Transverse colon (tissue), 4 donors: ENCODE results near the gene FAM114A2. TPM values are rescaled to one million over a fixed set of nuclear protein-coding genes. Genes with fewer than 3 reads are reported as not detected.

Experiments
- DNase-seq: peaks from one replicate; pipeline ENCODE4 v3.0.0-alpha.2; 2019
- H3K27ac ChIP-seq, 4 donors: fragments of 200-600 bp; sonication (generic); 2 replicates each; pipeline ENCODE4 v1.5.1; 2016 to 2018; ENCODE audit warnings: inconsistent platforms in 4 of 4
- H3K27me3 ChIP-seq: fragments of 200-600 bp; sonication (generic); 2 replicates; pipeline ENCODE4 v1.5.1; 2017; ENCODE audit warnings: inconsistent platforms
- H3K36me3 ChIP-seq, 4 donors: fragments of 200-600 bp; sonication (generic); 2 replicates each; pipeline ENCODE4 v1.5.1; 2017 to 2019; ENCODE audit warnings: inconsistent platforms in 4 of 4
- H3K4me1 ChIP-seq, 4 donors: fragments of 200-600 bp; sonication (generic); 2 replicates each; pipeline ENCODE4 v1.5.1; 2017 to 2020; ENCODE audit warnings: inconsistent platforms in 4 of 4
- H3K4me3 ChIP-seq, 4 donors: fragments of 200-600 bp; sonication (generic); 1 replicate in 1 of 4; 2 replicates in 3 of 4; pipeline versions ENCODE4 v1.5.1 to v1.6.1; 2017 to 2019; ENCODE audit warnings: inconsistent platforms in 4 of 4
- H3K9me3 ChIP-seq, 2 donors: fragments of 200-600 bp; sonication (generic); 2 replicates each; pipeline ENCODE4 v1.5.1; 2017 to 2019; ENCODE audit warnings: inconsistent platforms in 2 of 2
- EP300 ChIP-seq: sonication (generic); formaldehyde crosslinking; IDR thresholded peaks from one replicate; pipeline ENCODE4 v1.6.1; 2017; ENCODE audit warnings: antibody characterized with exemption, low read depth
- POLR2A ChIP-seq: fragments of 450-650 bp; IDR thresholded peaks from one replicate; pipeline ENCODE4 v1.6.1; 2016; ENCODE audit warnings: antibody characterized with exemption, mild to moderate bottlenecking, moderate library complexity
- POLR2AphosphoS5 ChIP-seq, 3 donors: sonication (generic); formaldehyde crosslinking; IDR thresholded peaks; one replicate each; pipeline ENCODE4 v1.6.1; 2016; ENCODE audit warnings: antibody characterized with exemption in 3 of 3
- WGBS, 2 donors: methylation state at CpG; one replicate each; pipeline ENCODE4 v1.1.5; 2018; ENCODE audit warnings: low coverage in 1 of 2; 5-methylcytosine and 5-hydroxymethylcytosine counted together
- in situ Hi-C, 4 donors: fragments of 200-750 bp; cut with MboI; loops; one replicate each; pipeline versions ENCODE4 v1.15.0 to v1.15.1; 2017; ENCODE audit warnings: low sequenced_read_pairs in 3 of 4, low pct_ligation_motif_present in 1 of 4, low pct_unique_long_range_greater_than_20kb in 1 of 4
- intact Hi-C: fragments of 100-400 bp; cut with DNase I; formaldehyde crosslinking; loops from one replicate; pipeline ENCODE4 v1.15.1; 2023; ENCODE audit warnings: low total_unique reads
- total RNA-seq, 4 donors: library from RNA; depleted of rRNA; stranded (reverse); fragments of >200 nt; gene quantifications; one replicate each; pipeline ENCODE4 v1.1.0, GENCODE V29; 2016
- TF ChIP-seq, protein P1 (sequence below), 5 experiments: fragments of 200-600 bp in 3 of 5; fragments of 450-650 bp in 2 of 5; sonication (generic) in 3 of 5; IDR thresholded peaks; 1 replicate in 2 of 5; 2 replicates in 3 of 5; pipeline ENCODE4 v1.5.1; 2016 to 2017; ENCODE audit warnings: antibody characterized with exemption in 5 of 5, inconsistent platforms in 3 of 5, mild to moderate bottlenecking in 2 of 5, moderate library complexity in 1 of 5

The FAM114A2 gene
- total RNA-seq, 4 donors from 2014 or later = 4.5 to 18.0 (median 10.6) TPM

DNA sequence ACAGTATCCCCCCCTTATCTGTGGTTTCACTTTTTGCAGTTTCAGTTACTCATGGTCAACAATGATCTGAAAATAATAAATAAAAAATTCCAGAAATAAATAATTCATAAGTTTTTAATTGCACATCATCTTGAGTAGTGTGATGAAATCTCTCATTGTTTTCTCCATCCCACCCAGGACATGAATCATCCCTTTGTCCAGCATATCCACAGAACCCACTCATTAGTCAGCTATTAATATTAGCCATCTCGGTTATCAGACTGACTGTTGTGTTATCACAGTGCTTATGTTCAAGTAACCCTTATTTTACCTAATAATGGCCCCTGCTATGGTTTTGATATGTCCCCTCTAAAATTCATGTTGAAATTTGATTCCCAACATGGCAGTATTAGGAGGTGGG is 40.7 kb downstream of the FAM114A2 start:
- Histone ChIP-seq H3K4me3 (no peak overlapping the region), H3K27me3 (no peaks in the 10 kb centered on the region), H3K9me3 (no peaks in the 10 kb centered on the region), H3K36me3 (peaks cover 0 to 11% (median 2%) of the 10 kb centered on the region in 4 donors), H3K27ac (no peak overlapping the region), H3K4me1 (peaks cover 0 to 8% (median 0%) of the 10 kb centered on the region in 4 donors)
- WGBS, 2 donors = 76 to 88% methylated on average over 1 of the region's 1 CpG
- in situ Hi-C loops (loop anchor here in 1 of 4 donors (25.0 kb wide), 1 partner anchor 614 kb away; no protein-coding TSS in a partner anchor), intact Hi-C loops (no loop called here)
- DNase-seq = no peak
- TF ChIP-seq, protein P1, sequence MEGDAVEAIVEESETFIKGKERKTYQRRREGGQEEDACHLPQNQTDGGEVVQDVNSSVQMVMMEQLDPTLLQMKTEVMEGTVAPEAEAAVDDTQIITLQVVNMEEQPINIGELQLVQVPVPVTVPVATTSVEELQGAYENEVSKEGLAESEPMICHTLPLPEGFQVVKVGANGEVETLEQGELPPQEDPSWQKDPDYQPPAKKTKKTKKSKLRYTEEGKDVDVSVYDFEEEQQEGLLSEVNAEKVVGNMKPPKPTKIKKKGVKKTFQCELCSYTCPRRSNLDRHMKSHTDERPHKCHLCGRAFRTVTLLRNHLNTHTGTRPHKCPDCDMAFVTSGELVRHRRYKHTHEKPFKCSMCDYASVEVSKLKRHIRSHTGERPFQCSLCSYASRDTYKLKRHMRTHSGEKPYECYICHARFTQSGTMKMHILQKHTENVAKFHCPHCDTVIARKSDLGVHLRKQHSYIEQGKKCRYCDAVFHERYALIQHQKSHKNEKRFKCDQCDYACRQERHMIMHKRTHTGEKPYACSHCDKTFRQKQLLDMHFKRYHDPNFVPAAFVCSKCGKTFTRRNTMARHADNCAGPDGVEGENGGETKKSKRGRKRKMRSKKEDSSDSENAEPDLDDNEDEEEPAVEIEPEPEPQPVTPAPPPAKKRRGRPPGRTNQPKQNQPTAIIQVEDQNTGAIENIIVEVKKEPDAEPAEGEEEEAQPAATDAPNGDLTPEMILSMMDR (IDR thresholded peaks at IDR 0.05) = no peak
- no peak for TF ChIP-seq POLR2AphosphoS5 (IDR thresholded peaks at IDR 0.05)
- no peak for TF ChIP-seq POLR2A
- no peak for TF ChIP-seq EP300

DNA sequence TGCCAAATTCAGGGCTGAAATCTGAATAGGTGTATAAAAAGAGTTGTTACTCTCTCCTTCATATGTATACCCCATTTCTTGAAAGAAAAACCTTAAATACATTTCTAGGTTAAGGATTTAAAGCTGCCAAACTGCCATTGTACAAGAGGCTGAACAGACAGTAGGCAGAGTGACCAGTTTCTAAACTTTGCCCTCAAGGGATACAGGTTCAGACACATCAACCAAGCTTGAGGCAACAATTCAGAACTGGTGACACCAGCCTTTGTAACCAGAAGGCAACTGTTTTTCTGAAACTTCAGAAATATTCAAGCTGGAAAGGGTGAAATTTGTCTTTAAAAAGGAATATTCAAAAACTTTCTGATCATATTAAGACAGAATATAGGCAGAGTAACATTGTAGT is 47.5 kb downstream of the FAM114A2 start:
- Histone ChIP-seq H3K27ac (no peak overlapping the region), H3K4me3 (no peak overlapping the region), H3K36me3 (peaks cover 0 to 9% (median 0%) of the 10 kb centered on the region in 4 donors), H3K9me3 (no peaks in the 10 kb centered on the region), H3K27me3 (no peaks in the 10 kb centered on the region), H3K4me1 (no peaks in the 10 kb centered on the region)
- intact Hi-C loops (no loop called here), in situ Hi-C loops (loop anchor here in 1 of 4 donors (25.0 kb wide), 1 partner anchor 621 kb away; no protein-coding TSS in a partner anchor)
- TF ChIP-seq, protein P1 (IDR thresholded peaks at IDR 0.05) = no peak
- TF ChIP-seq POLR2AphosphoS5 (IDR thresholded peaks at IDR 0.05) = no peak
- no peak for TF ChIP-seq POLR2A
- no peak for TF ChIP-seq EP300
- DNase-seq = no peak

DNA sequence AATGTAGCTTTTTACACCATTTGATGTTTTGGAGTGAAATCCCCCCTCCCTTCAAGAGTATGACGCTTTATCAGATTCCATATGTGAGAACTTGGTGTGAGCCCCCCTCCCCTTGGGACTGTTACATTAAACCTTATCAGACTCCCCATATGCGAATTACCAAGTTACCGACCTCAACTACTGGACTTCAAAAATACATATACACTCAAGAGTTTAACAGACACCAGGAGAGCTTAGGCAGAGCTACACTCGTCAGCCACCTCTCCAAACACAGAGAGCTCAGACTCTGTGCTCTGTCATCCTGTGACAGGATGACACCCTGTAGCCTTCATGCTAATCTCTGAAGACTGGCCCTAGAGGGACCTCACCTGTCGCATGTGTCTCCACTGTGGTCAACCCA is 50.2 kb downstream of the FAM114A2 start:
- no peak for DNase-seq
- Histone ChIP-seq H3K36me3 (peaks cover 0 to 5% (median 0%) of the 10 kb centered on the region in 4 donors), H3K4me3 (no peak overlapping the region), H3K4me1 (no peaks in the 10 kb centered on the region), H3K9me3 (no peaks in the 10 kb centered on the region), H3K27me3 (no peaks in the 10 kb centered on the region), H3K27ac (no peak overlapping the region)
- in situ Hi-C loops = loop anchor here in 1 of 4 donors (25.0 kb wide), 1 partner anchor 624 kb away; no protein-coding TSS in a partner anchor
- intact Hi-C loops = no loop called here
- 90 to 91% methylated on average over 3 to 5 of the region's 5 CpGs for WGBS, 2 donors
- TF ChIP-seq, protein P1 (IDR thresholded peaks at IDR 0.05) = no peak
- TF ChIP-seq POLR2AphosphoS5 (IDR thresholded peaks at IDR 0.05) (no peak), EP300 (no peak), POLR2A (no peak)

DNA sequence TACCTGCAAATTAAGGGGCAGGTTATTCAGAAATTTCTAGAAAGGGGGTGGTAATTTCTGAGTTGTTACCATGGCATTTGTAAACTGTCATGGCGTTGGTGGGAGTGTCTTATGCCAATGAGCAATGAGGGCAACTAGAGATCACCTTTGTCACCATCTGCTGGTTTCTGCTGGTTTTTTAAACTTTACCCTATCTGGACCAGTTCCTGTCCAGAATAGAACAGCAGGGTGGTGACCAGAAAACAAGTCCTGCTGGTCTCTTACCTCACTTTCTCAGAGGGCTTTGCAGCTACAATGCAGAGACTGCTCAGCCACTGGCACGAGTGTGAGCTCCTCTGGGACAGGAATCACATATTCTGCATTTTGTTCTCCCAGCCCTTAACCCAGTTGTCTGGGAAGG is 51.4 kb downstream of the FAM114A2 start:
- Histone ChIP-seq H3K36me3 (peaks cover 0 to 5% (median 0%) of the 10 kb centered on the region in 4 donors), H3K27ac (no peak overlapping the region), H3K9me3 (no peaks in the 10 kb centered on the region), H3K4me3 (no peak overlapping the region), H3K27me3 (no peaks in the 10 kb centered on the region), H3K4me1 (no peaks in the 10 kb centered on the region)
- in situ Hi-C loops (loop anchor here in 1 of 4 donors (25.0 kb wide), 1 partner anchor 625 kb away; no protein-coding TSS in a partner anchor), intact Hi-C loops (no loop called here)
- TF ChIP-seq, protein P1 (IDR thresholded peaks at IDR 0.05) = no peak
- TF ChIP-seq POLR2AphosphoS5 (IDR thresholded peaks at IDR 0.05) (no peak), EP300 (no peak), POLR2A (no peak)
- no peak for DNase-seq
- WGBS, 2 donors = 58% methylated on average over 2 of the region's 2 CpGs; no CpG with 5 or more reads in 1 of the 2 donors
